Activated B cell treated with CpG ODN at 0.5 μM for 24 hours (primary cell): ENCODE data around the gene TCERG1L. TPM values are rescaled to one million over a fixed set of nuclear protein-coding genes. Genes with fewer than 3 reads are reported as not detected.

Experiments used
- ATAC-seq: fragments of 200-7000 bp; cut with Tn5 transposase; one replicate; pipeline ENCODE4 v1.10.0; 2021; ENCODE audit warnings: low read depth, mild to moderate bottlenecking, moderate library complexity
- CTCF ChIA-PET: fragments of 350-600 bp; sonication (Branson Sonifier 250); formaldehyde crosslinking; loops from one replicate; lab custom pipeline; 2021; ENCODE audit warnings: antibody characterized with exemption; lab: Charles Lee
- POLR2A ChIA-PET: fragments of 350-600 bp; sonication (Branson Sonifier 250); formaldehyde crosslinking; loops from one replicate; lab custom pipeline; 2021; ENCODE audit warnings: antibody characterized with exemption; lab: Charles Lee
- DNase-seq: peaks from one replicate; pipeline ENCODE4 v3.0.0; 2022
- H3K27ac Mint-ChIP-seq: one replicate; pipeline ENCODE4 v1.8.0; 2020; ENCODE audit warnings: mixed read lengths
- H3K27me3 Mint-ChIP-seq: one replicate; pipeline ENCODE4 v1.8.0; 2021; ENCODE audit warnings: mixed read lengths
- H3K36me3 Mint-ChIP-seq: one replicate; pipeline ENCODE4 v1.8.0; 2021; ENCODE audit warnings: low read depth, mixed read lengths
- H3K4me1 Mint-ChIP-seq: one replicate; pipeline ENCODE4 v1.8.0; 2021; ENCODE audit warnings: mixed read lengths
- H3K4me3 Mint-ChIP-seq: one replicate; pipeline ENCODE4 v1.8.0; 2020; ENCODE audit warnings: mild to moderate bottlenecking, mixed read lengths
- H3K9me3 Mint-ChIP-seq: one replicate; pipeline ENCODE4 v1.8.0; 2020; ENCODE audit warnings: mixed read lengths
- CTCF ChIP-seq: fragments of 200-600 bp; IDR thresholded peaks from one replicate; pipeline ENCODE4 v1.8.0; 2022; ENCODE audit warnings: antibody characterized with exemption, mild to moderate bottlenecking
- intact Hi-C: fragments of 100-400 bp; cut with micrococcal nuclease; formaldehyde crosslinking; loops from one replicate; pipeline ENCODE4 v1.15.1; 2024
- total RNA-seq: library from RNA; stranded (reverse); gene quantifications from 2 replicates; pipeline ENCODE4 v1.2.3, GENCODE V29; 2022

Gene TCERG1L
- total RNA-seq, 1 donor from 2014 or later, result not detected

GRCh38 chr10:131043039-131043691 lies 268.4 kb downstream of the TCERG1L start:
- H3K36me3 Mint-ChIP-seq, result no peaks in the 10 kb centered on the region
- intact Hi-C loops, result no loop called here

More at GRCh38 chr10:131043039-131043691, 268.4 kb downstream of the TCERG1L start:
- no peak overlapping the region for H3K27ac Mint-ChIP-seq
- no peaks in the 10 kb centered on the region for H3K4me1 Mint-ChIP-seq
- POLR2A ChIA-PET, result no interaction called here
- H3K9me3 Mint-ChIP-seq, result peaks cover 4% of the 10 kb centered on the region
- no peak overlapping the region for H3K4me3 Mint-ChIP-seq
- ATAC-seq (no peak), DNase-seq (no peak)
- H3K27me3 Mint-ChIP-seq, result no peaks in the 10 kb centered on the region
- CTCF ChIA-PET, result no interaction called here
- no peak for TF ChIP-seq CTCF
